ENCODE results near the gene PROCA1.

PROCA1 gene

GRCh38 chr17:28655160-28655559 is 56.5 kb downstream of the PROCA1 start:
- in situ Hi-C loops (cut with HindIII; ENCODE audit: low sequenced_read_pairs) = no loop called here
- H3K4me3 ChIP-seq (ENCODE audit: low read depth, low read length) = no peak overlapping the region
- TF ChIP-seq, protein P1, sequence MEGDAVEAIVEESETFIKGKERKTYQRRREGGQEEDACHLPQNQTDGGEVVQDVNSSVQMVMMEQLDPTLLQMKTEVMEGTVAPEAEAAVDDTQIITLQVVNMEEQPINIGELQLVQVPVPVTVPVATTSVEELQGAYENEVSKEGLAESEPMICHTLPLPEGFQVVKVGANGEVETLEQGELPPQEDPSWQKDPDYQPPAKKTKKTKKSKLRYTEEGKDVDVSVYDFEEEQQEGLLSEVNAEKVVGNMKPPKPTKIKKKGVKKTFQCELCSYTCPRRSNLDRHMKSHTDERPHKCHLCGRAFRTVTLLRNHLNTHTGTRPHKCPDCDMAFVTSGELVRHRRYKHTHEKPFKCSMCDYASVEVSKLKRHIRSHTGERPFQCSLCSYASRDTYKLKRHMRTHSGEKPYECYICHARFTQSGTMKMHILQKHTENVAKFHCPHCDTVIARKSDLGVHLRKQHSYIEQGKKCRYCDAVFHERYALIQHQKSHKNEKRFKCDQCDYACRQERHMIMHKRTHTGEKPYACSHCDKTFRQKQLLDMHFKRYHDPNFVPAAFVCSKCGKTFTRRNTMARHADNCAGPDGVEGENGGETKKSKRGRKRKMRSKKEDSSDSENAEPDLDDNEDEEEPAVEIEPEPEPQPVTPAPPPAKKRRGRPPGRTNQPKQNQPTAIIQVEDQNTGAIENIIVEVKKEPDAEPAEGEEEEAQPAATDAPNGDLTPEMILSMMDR (IDR thresholded peaks at IDR 0.05; ENCODE audit: low read depth, low read length) = no peak
- no peak for DNase-seq (ENCODE audit: low read depth, low spot score)

Measured in astrocyte of the spinal cord (primary cell).